Activated B cell treated with CpG ODN at 0.5 μM for 24 hours (primary cell): Measurements from ENCODE around the gene ANXA2. TPM values are rescaled to one million over a fixed set of nuclear protein-coding genes. Genes with fewer than 3 reads are reported as not detected.

Source experiments
- ATAC-seq: fragments of 200-7000 bp; cut with Tn5 transposase; one replicate; pipeline ENCODE4 v1.10.0; 2021; ENCODE audit warnings: low read depth, mild to moderate bottlenecking, moderate library complexity
- CTCF ChIA-PET: fragments of 350-600 bp; sonication (Branson Sonifier 250); formaldehyde crosslinking; loops from one replicate; lab custom pipeline; 2021; ENCODE audit warnings: antibody characterized with exemption; lab: Charles Lee
- POLR2A ChIA-PET: fragments of 350-600 bp; sonication (Branson Sonifier 250); formaldehyde crosslinking; loops from one replicate; lab custom pipeline; 2021; ENCODE audit warnings: antibody characterized with exemption; lab: Charles Lee
- DNase-seq: peaks from one replicate; pipeline ENCODE4 v3.0.0; 2022
- H3K27ac Mint-ChIP-seq: one replicate; pipeline ENCODE4 v1.8.0; 2020; ENCODE audit warnings: mixed read lengths
- H3K27me3 Mint-ChIP-seq: one replicate; pipeline ENCODE4 v1.8.0; 2021; ENCODE audit warnings: mixed read lengths
- H3K36me3 Mint-ChIP-seq: one replicate; pipeline ENCODE4 v1.8.0; 2021; ENCODE audit warnings: low read depth, mixed read lengths
- H3K4me1 Mint-ChIP-seq: one replicate; pipeline ENCODE4 v1.8.0; 2021; ENCODE audit warnings: mixed read lengths
- H3K4me3 Mint-ChIP-seq: one replicate; pipeline ENCODE4 v1.8.0; 2020; ENCODE audit warnings: mild to moderate bottlenecking, mixed read lengths
- H3K9me3 Mint-ChIP-seq: one replicate; pipeline ENCODE4 v1.8.0; 2020; ENCODE audit warnings: mixed read lengths
- intact Hi-C: fragments of 100-400 bp; cut with micrococcal nuclease; formaldehyde crosslinking; loops from one replicate; pipeline ENCODE4 v1.15.1; 2024
- total RNA-seq: library from RNA; stranded (reverse); gene quantifications from 2 replicates; pipeline ENCODE4 v1.2.3, GENCODE V29; 2022
- TF ChIP-seq, protein P1 (sequence below): fragments of 200-600 bp; IDR thresholded peaks from one replicate; pipeline ENCODE4 v1.8.0; 2022; ENCODE audit warnings: antibody characterized with exemption, mild to moderate bottlenecking

Gene ANXA2
- total RNA-seq, 1 donor from 2014 or later, result 218 TPM

GRCh38 chr15:60385620-60386552 is 11.9 kb downstream of the ANXA2 start:
- TF ChIP-seq, protein P1, sequence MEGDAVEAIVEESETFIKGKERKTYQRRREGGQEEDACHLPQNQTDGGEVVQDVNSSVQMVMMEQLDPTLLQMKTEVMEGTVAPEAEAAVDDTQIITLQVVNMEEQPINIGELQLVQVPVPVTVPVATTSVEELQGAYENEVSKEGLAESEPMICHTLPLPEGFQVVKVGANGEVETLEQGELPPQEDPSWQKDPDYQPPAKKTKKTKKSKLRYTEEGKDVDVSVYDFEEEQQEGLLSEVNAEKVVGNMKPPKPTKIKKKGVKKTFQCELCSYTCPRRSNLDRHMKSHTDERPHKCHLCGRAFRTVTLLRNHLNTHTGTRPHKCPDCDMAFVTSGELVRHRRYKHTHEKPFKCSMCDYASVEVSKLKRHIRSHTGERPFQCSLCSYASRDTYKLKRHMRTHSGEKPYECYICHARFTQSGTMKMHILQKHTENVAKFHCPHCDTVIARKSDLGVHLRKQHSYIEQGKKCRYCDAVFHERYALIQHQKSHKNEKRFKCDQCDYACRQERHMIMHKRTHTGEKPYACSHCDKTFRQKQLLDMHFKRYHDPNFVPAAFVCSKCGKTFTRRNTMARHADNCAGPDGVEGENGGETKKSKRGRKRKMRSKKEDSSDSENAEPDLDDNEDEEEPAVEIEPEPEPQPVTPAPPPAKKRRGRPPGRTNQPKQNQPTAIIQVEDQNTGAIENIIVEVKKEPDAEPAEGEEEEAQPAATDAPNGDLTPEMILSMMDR, result no peak

GRCh38 chr15:60384526-60385126 is 13.2 kb downstream of the ANXA2 start:
- peaks cover 8% of the 10 kb centered on the region for H3K4me1 Mint-ChIP-seq
- no peaks in the 10 kb centered on the region for H3K27me3 Mint-ChIP-seq
- DNase-seq (no peak), ATAC-seq (no peak)
- no peak overlapping the region for H3K4me3 Mint-ChIP-seq
- TF ChIP-seq, protein P1, result no peak
- no peak overlapping the region for H3K27ac Mint-ChIP-seq
- intact Hi-C loops, result no loop called here
- POLR2A ChIA-PET, result no interaction called here
- peaks cover 42% of the 10 kb centered on the region for H3K36me3 Mint-ChIP-seq
- CTCF ChIA-PET, result no interaction called here
- H3K9me3 Mint-ChIP-seq, result no peaks in the 10 kb centered on the region

More at GRCh38 chr15:60385620-60386552, 11.9 kb downstream of the ANXA2 start:
- POLR2A ChIA-PET, result no interaction called here
- intact Hi-C loops, result no loop called here
- ATAC-seq, result no peak
- peaks cover 38% of the 10 kb centered on the region for H3K36me3 Mint-ChIP-seq
- H3K9me3 Mint-ChIP-seq, result no peaks in the 10 kb centered on the region
- no peak overlapping the region for H3K27ac Mint-ChIP-seq
- H3K4me3 Mint-ChIP-seq, result no peak overlapping the region
- no peak for DNase-seq
- H3K27me3 Mint-ChIP-seq, result no peaks in the 10 kb centered on the region
- peaks cover 12% of the 10 kb centered on the region for H3K4me1 Mint-ChIP-seq
- CTCF ChIA-PET, result no interaction called here

GRCh38 chr15:60384053-60384452 is 13.7 kb downstream of the ANXA2 start:
- CTCF ChIA-PET, result no interaction called here

GRCh38 chr15:60382773-60383674 is 14.8 kb downstream of the ANXA2 start:
- Mint-ChIP-seq H3K27me3 (no peaks in the 10 kb centered on the region), H3K27ac (no peak overlapping the region), H3K36me3 (peaks cover 48% of the 10 kb centered on the region), H3K4me3 (no peak overlapping the region), H3K4me1 (no peaks in the 10 kb centered on the region), H3K9me3 (no peaks in the 10 kb centered on the region)
- DNase-seq (no peak), ATAC-seq (no peak)
- POLR2A ChIA-PET, result interaction anchor here (0.6 kb wide), 1 partner anchor 54 kb away, joined by 3 read pairs; no protein-coding TSS in a partner anchor
- intact Hi-C loops, result no loop called here
- CTCF ChIA-PET, result no interaction called here
- TF ChIP-seq, protein P1, result no peak

More at GRCh38 chr15:60384053-60384452, 13.7 kb downstream of the ANXA2 start:
- POLR2A ChIA-PET, result no interaction called here
- H3K4me3 Mint-ChIP-seq, result no peak overlapping the region
- peaks cover 46% of the 10 kb centered on the region for H3K36me3 Mint-ChIP-seq
- peaks cover 3% of the 10 kb centered on the region for H3K4me1 Mint-ChIP-seq
- TF ChIP-seq, protein P1, result no peak
- no peak for ATAC-seq
- no peaks in the 10 kb centered on the region for H3K27me3 Mint-ChIP-seq
- no peaks in the 10 kb centered on the region for H3K9me3 Mint-ChIP-seq
- no peak overlapping the region for H3K27ac Mint-ChIP-seq
- intact Hi-C loops, result no loop called here
- no peak for DNase-seq
